NCI-H460 (cell line): ENCODE data around the gene ANTKMT. TPM values are rescaled to one million over a fixed set of nuclear protein-coding genes. Genes with fewer than 3 reads are reported as not detected.

Experiments
- DNase-seq: peaks from one replicate; pipeline ENCODE4 v3.0.0-alpha.2; 2016; ENCODE audit warnings: low read depth; ENCODE audit errors: extremely low read depth
- total RNA-seq: library from RNA; depleted of rRNA; stranded (reverse); fragments of >200 nt; shearing (Covaris generic); gene quantifications from 2 replicates; pipeline ENCODE4 v1.2.3, GENCODE V29; 2014

The ANTKMT gene
- total RNA-seq, 1 experiment from 2014 or later: 22.9 TPM

- no peak for DNase-seq
Observed at GRCh38 chr16:760545-761343, 39.8 kb downstream of the ANTKMT start, which contains the start of gene MSLN. TSS of gene MSLN (plus strand) at chr16:760734. CDS start at chr16:762681, 1,947 bp downstream.

GRCh38 chr16:761625-762513 is 40.9 kb downstream of the ANTKMT start:
- DNase-seq: no peak

GRCh38 chr16:762595-763268 is 41.8 kb downstream of the ANTKMT start:
- no peak for DNase-seq

GRCh38 chr16:763369-764183 is 42.6 kb downstream of the ANTKMT start:
- no peak for DNase-seq

- no peak for DNase-seq
Observed at GRCh38 chr16:764184-764750, 43.3 kb downstream of the ANTKMT start.

- DNase-seq: no peak
Observed at GRCh38 chr16:764848-765487, 44.0 kb downstream of the ANTKMT start.

DNA sequence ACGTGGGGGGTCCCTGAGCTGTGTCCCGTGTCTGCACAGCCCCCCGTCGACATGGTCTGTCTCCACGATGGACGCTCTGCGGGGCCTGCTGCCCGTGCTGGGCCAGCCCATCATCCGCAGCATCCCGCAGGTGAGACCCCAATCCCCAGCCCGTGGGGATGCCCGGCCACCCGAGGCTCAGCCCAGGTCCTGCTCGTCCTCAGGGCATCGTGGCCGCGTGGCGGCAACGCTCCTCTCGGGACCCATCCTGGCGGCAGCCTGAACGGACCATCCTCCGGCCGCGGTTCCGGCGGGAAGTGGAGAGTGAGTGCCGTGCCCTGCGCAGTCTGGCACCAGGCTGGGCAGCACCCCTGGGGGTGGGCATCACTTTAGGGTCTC is 44.5 kb downstream of the ANTKMT start:
- no peak for DNase-seq

DNA sequence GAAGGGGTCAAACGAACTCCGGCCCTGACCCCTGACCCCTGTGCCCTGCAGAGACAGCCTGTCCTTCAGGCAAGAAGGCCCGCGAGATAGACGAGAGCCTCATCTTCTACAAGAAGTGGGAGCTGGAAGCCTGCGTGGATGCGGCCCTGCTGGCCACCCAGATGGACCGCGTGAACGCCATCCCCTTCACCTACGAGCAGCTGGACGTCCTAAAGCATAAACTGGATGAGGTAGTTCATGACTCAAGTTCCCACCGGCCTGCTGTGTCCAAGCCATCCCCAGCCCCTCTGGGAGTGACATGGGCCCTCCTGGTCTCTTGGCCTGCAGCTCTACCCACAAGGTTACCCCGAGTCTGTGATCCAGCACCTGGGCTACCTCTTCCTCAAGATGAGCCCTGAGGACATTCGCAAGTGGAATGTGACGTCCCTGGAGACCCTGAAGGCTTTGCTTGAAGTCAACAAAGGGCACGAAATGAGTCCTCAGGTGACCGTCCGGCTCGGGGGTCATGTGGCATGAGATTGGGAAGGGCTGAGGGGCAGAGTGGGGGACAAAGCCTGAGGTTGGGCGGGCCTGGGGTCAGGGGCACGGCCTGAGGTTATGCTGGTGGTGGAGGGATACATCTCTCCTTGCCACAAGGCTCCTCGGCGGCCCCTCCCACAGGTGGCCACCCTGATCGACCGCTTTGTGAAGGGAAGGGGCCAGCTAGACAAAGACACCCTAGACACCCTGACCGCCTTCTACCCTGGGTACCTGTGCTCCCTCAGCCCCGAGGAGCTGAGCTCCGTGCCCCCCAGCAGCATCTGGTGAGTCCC is 45.3 kb downstream of the ANTKMT start:
- no peak for DNase-seq

DNA sequence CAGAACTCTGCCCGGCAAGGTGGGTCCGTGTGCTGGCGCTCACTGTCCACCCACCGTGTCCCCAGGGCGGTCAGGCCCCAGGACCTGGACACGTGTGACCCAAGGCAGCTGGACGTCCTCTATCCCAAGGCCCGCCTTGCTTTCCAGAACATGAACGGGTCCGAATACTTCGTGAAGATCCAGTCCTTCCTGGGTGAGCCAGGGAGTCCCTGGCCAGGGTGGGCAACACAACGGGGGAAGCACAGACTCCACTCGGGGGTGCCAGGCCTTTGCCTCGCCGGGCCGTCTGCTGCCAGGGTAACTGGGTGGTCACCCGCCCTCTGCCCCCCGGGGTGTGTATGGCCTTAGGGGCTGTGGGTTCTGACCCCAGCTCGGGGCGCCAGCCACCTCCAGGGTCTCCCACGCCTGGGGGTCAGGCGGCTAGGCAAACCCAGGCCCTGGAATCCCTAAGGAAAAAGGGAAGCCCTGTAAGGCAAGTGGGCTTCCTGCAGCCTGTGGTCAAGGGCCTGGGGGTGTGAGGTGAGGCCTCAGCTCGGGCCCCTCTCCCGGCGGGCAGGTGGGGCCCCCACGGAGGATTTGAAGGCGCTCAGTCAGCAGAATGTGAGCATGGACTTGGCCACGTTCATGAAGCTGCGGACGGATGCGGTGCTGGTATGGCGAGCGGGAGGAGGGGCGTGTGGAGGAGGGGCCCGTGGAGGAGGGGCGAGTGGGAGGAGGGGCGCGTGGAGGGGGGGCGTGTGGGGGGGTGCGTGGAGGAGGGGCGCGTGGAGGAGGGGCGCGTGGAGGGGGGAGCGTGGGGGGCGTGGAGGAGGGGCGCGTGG is 46.1 kb downstream of the ANTKMT start:
- DNase-seq: no peak

- no peak for DNase-seq
Observed at GRCh38 chr16:767743-768235, 46.8 kb downstream of the ANTKMT start.

- no peak for DNase-seq
Observed at GRCh38 chr16:768428-768827, 47.5 kb downstream of the ANTKMT start.

- DNase-seq: no peak
Observed at GRCh38 chr16:769184-769784, 48.3 kb downstream of the ANTKMT start.

DNA sequence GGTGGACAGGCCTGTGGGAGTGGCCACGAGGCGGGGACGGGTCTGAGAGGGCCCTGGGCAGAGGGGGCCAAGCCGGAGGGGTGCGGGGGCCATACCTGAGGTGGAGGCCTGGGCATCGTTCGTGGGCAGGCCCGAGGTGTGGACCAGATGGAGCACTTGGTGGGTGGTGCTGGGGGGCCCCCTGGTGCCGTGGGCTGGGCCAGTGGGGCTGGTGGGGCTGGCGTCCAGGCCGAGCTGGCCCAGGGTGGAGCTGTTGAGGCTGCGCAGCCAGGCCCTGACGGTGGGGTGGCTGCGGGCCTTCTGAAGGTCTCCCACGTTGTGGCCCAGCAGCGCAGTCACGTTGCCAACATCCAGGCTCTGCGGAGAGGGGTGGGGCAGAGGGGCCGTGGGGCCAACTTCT is 49.0 kb downstream of the ANTKMT start:
- DNase-seq: no peak

DNA sequence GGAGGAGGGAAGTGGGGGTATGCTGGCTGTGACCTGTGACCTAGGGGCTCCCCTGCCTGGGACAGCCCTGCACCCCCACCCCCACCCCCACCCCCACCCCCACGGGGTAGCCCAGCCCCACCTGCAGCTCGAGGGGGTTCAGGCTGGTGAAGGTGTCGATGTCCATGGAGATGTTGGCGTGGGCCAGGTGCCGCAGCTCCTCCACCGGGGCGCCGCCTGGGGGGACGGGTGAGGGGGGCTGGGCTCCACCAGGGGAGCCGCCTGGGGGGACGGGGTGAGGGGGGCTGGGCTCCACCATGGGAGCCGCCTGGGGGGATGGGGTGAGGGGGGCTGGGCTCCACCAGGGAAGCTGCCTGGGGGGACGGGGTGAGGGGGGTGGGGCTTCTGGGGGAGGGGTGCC is 49.5 kb downstream of the ANTKMT start:
- no peak for DNase-seq
